GM23338 (cell line): ENCODE measurements around the gene EPHA10. TPM values are rescaled to one million over a fixed set of nuclear protein-coding genes. Genes with fewer than 3 reads are reported as not detected.

ENCODE experiments used
- ATAC-seq: fragments of 200-7000 bp; cut with Tn5 transposase; 3 replicates; pipeline ENCODE4 v1.9.1; 2020
- DNase-seq: peaks from one replicate; pipeline ENCODE4 v3.0.0-alpha.2; 2015; ENCODE audit warnings: low spot score
- H2AFZ ChIP-seq: fragments of 200-600 bp; sonication (generic); 2 replicates; pipeline ENCODE4 v1.8.0; 2016; ENCODE audit warnings: antibody characterized with exemption, mild to moderate bottlenecking, moderate library complexity
- H3F3A ChIP-seq: fragments of 200-600 bp; sonication (generic); replicated peaks from 2 replicates; pipeline ENCODE4 v1.8.0; 2017; ENCODE audit warnings: antibody characterized with exemption, mixed run types, low read depth
- H3K27ac ChIP-seq: fragments of 200-600 bp; sonication (generic); 2 replicates; pipeline ENCODE4 v1.6.1; 2016; ENCODE audit warnings: low read depth
- H3K27me3 ChIP-seq: fragments of 200-600 bp; sonication (generic); 2 replicates; pipeline ENCODE4 v1.8.0; 2016; ENCODE audit warnings: mild to moderate bottlenecking, mixed run types, moderate library complexity; ENCODE audit not compliant: insufficient read depth
- H3K36me3 ChIP-seq: fragments of 200-600 bp; sonication (generic); 2 replicates; pipeline ENCODE4 v1.8.0; 2016; ENCODE audit warnings: mild to moderate bottlenecking; ENCODE audit not compliant: insufficient read depth
- H3K4me1 ChIP-seq: fragments of 200-600 bp; sonication (generic); 2 replicates; pipeline ENCODE4 v1.8.0; 2016; ENCODE audit warnings: mild to moderate bottlenecking, moderate library complexity; ENCODE audit not compliant: insufficient read depth
- H3K4me2 ChIP-seq: fragments of 200-600 bp; sonication (generic); 2 replicates; pipeline ENCODE4 v1.7.1; 2017; ENCODE audit warnings: mixed run types
- H3K4me3 ChIP-seq: fragments of 200-600 bp; sonication (generic); 2 replicates; pipeline ENCODE4 v1.6.1; 2016; ENCODE audit warnings: mixed run types
- H3K79me2 ChIP-seq: fragments of 200-600 bp; sonication (generic); replicated peaks from 2 replicates; pipeline ENCODE4 v1.8.0; 2017; ENCODE audit warnings: mild to moderate bottlenecking; ENCODE audit not compliant: insufficient read depth
- H3K9me2 ChIP-seq: fragments of 200-600 bp; sonication (generic); 2 replicates; pipeline ENCODE4 v1.8.0; 2017; ENCODE audit not compliant: insufficient read depth
- H4K20me1 ChIP-seq: fragments of 200-600 bp; sonication (generic); replicated peaks from 2 replicates; pipeline ENCODE4 v1.8.0; 2017; ENCODE audit warnings: mild to moderate bottlenecking; ENCODE audit not compliant: insufficient read depth
- H3K27ac Mint-ChIP-seq: 2 replicates; pipeline ENCODE4 v1.8.0; 2020; ENCODE audit warnings: inconsistent platforms, mild to moderate bottlenecking, moderate library complexity, mixed read lengths
- H3K27me3 Mint-ChIP-seq: 3 replicates; pipeline ENCODE4 v1.8.0; 2022; ENCODE audit warnings: low read depth, mild to moderate bottlenecking, moderate library complexity, mixed read lengths, inconsistent platforms; ENCODE audit not compliant: insufficient read depth, poor library complexity
- H3K36me3 Mint-ChIP-seq: 3 replicates; pipeline ENCODE4 v1.8.0; 2021; ENCODE audit warnings: low read depth, mild to moderate bottlenecking, inconsistent platforms, moderate library complexity, mixed read lengths
- H3K4me1 Mint-ChIP-seq: 3 replicates; pipeline ENCODE4 v1.8.0; 2020; ENCODE audit warnings: mild to moderate bottlenecking, inconsistent platforms, mixed read lengths
- H3K4me3 Mint-ChIP-seq: 3 replicates; pipeline ENCODE4 v1.8.0; 2021; ENCODE audit warnings: moderate library complexity, mild to moderate bottlenecking, inconsistent platforms, mixed read lengths
- H3K9me3 Mint-ChIP-seq: 3 replicates; pipeline ENCODE4 v1.8.0; 2020; ENCODE audit warnings: moderate library complexity, mild to moderate bottlenecking, inconsistent platforms, mixed read lengths
- CREB1 ChIP-seq: fragments of 250-450 bp; sonication (Bioruptor Pico); IDR thresholded peaks from 2 replicates; pipeline ENCODE4 v1.5.0; 2020; ENCODE audit warnings: low read depth, mild to moderate bottlenecking, moderate library complexity
- CTCF ChIP-seq, 2 experiments: fragments of 200-600 bp in 1 of 2; sonication (generic) in 1 of 2; conservative IDR thresholded peaks; 2 replicates each; pipeline versions ENCODE4 v1.5.1 to v1.6.1; 2016 to 2017; ENCODE audit warnings: antibody characterized with exemption in 2 of 2, low read depth in 2 of 2, mild to moderate bottlenecking in 2 of 2, moderate library complexity in 1 of 2
- ETS1 ChIP-seq: IDR thresholded peaks from 2 replicates; pipeline ENCODE4 v1.6.1; 2016; ENCODE audit warnings: antibody characterized with exemption
- EZH2 ChIP-seq: fragments of 200-600 bp; sonication (generic); IDR thresholded peaks from one replicate; pipeline ENCODE4 v1.8.0; 2017; ENCODE audit warnings: antibody characterized with exemption, mild to moderate bottlenecking, low read depth; ENCODE audit not compliant: unreplicated experiment
- EZH2phosphoT487 ChIP-seq: fragments of 200-600 bp; sonication (generic); IDR thresholded peaks from one replicate; pipeline ENCODE4 v1.8.1; 2018; ENCODE audit warnings: antibody characterized with exemption; ENCODE audit not compliant: unreplicated experiment
- JUNB ChIP-seq: IDR thresholded peaks from one replicate; pipeline ENCODE4 v1.6.1; 2016; ENCODE audit warnings: antibody characterized with exemption; ENCODE audit not compliant: unreplicated experiment
- NANOG ChIP-seq: IDR thresholded peaks from 2 replicates; pipeline ENCODE4 v1.6.1; 2016; ENCODE audit warnings: antibody characterized with exemption, borderline replicate concordance
- POLR2AphosphoS5 ChIP-seq: IDR thresholded peaks from 2 replicates; pipeline ENCODE4 v1.6.1; 2016; ENCODE audit warnings: antibody characterized with exemption, low read depth
- REST ChIP-seq: IDR thresholded peaks from one replicate; pipeline ENCODE4 v1.6.1; 2018; ENCODE audit warnings: antibody characterized with exemption; ENCODE audit not compliant: unreplicated experiment
- STAT1 ChIP-seq: IDR thresholded peaks from one replicate; pipeline ENCODE4 v1.6.1; 2016; ENCODE audit warnings: antibody characterized with exemption; ENCODE audit not compliant: unreplicated experiment
- ZNF114 ChIP-seq: fragments of 250-450 bp; sonication (Bioruptor Pico); IDR thresholded peaks from 2 replicates; pipeline ENCODE4 v1.5.0; 2020; ENCODE audit warnings: mild to moderate bottlenecking, moderate library complexity
- ZNF331 ChIP-seq: fragments of 250-450 bp; sonication (Bioruptor Pico); IDR thresholded peaks from 2 replicates; pipeline ENCODE4 v1.5.0; 2020; ENCODE audit warnings: low read depth, mild to moderate bottlenecking, moderate library complexity
- ZNF462 ChIP-seq: fragments of 250-450 bp; sonication (Bioruptor Pico); IDR thresholded peaks from 2 replicates; pipeline ENCODE4 v1.5.0; 2020; ENCODE audit warnings: mild to moderate bottlenecking, moderate library complexity
- polyA plus RNA-seq: library from polyadenylated mRNA; unstranded; fragments of >200 nt; fragmentation: Nextera tagmentation; extraction: Ambion mirVana; gene quantifications from 2 replicates; pipeline ENCODE4 v1.2.1, GENCODE V29; 2016
- total RNA-seq: library from RNA; depleted of rRNA; stranded (reverse); fragments of >200 nt; shearing (Covaris generic); gene quantifications from 2 replicates; pipeline ENCODE4 v1.2.3, GENCODE V29; 2014

EPHA10 gene
- total and polyA plus RNA-seq, 2 experiments from 2014 or later = 0.76 to 2.4 TPM

- no peaks in the 10 kb centered on the region for H3K9me3 Mint-ChIP-seq
- no peak for ATAC-seq
Measured at GRCh38 chr1:37718901-37719571, 45.9 kb downstream of the EPHA10 start.

More at GRCh38 chr1:37718901-37719571, 45.9 kb downstream of the EPHA10 start:
- Histone ChIP-seq H3K27me3 (no peaks in the 10 kb centered on the region), H2AFZ (no peak overlapping the region), H3K4me3 (no peak overlapping the region), H3K79me2 (no peaks in the 10 kb centered on the region), H4K20me1 (no peaks in the 10 kb centered on the region), H3K9me2 (no peaks in the 10 kb centered on the region), H3F3A (no peaks in the 10 kb centered on the region), H3K36me3 (no peaks in the 10 kb centered on the region), H3K4me2 (no peak overlapping the region), H3K4me1 (no peaks in the 10 kb centered on the region; the same call in 1 of the 2 replicates), H3K27ac (no peak overlapping the region)
- TF ChIP-seq CTCF (conservative IDR thresholded peaks at IDR 0.05; ENCODE audit: low read depth in 2 of 2) = no peak
- no peak for TF ChIP-seq ZNF462 (CRISPR knock-in tag)
- no peak for TF ChIP-seq CREB1 (CRISPR knock-in tag)
- no peak for TF ChIP-seq EZH2phosphoT487
- TF ChIP-seq POLR2AphosphoS5 = no peak
- no peak for TF ChIP-seq REST
- no peak for TF ChIP-seq JUNB
- TF ChIP-seq NANOG = no peak
- no peak for TF ChIP-seq ETS1
- TF ChIP-seq ZNF331 (CRISPR knock-in tag) = no peak
- TF ChIP-seq ZNF114 (CRISPR knock-in tag) = no peak
- TF ChIP-seq EZH2 = no peak
- no peak for TF ChIP-seq STAT1
- no peak overlapping the region for H3K27ac Mint-ChIP-seq
- peaks cover 15% of the 10 kb centered on the region; the same call in 2 of the 3 replicates for H3K4me1 Mint-ChIP-seq
- no peak for DNase-seq
- no peaks in the 10 kb centered on the region for H3K36me3 Mint-ChIP-seq
- peaks cover 3% of the 10 kb centered on the region for H3K27me3 Mint-ChIP-seq
- H3K4me3 Mint-ChIP-seq = no peak overlapping the region
